K562 (cell line): ENCODE results near the gene ETS2. TPM values are rescaled to one million over a fixed set of nuclear protein-coding genes. Genes with fewer than 3 reads are reported as not detected.
A peak's percentile ranks its signal among the peaks of the same experiment; 100 is the strongest.

Source experiments
- BCOR ChIP-seq: fragments of 450-650 bp; IDR thresholded peaks from 2 replicates; pipeline ENCODE4 v1.6.1; 2016
- BRF1 ChIP-seq: IDR thresholded peaks from 3 replicates; pipeline ENCODE4 v1.6.1; 2011; ENCODE audit warnings: borderline replicate concordance, mild to moderate bottlenecking; ENCODE audit not compliant: insufficient read length; ENCODE audit errors: extremely low read depth
- C11orf30 ChIP-seq: fragments of 450-650 bp; IDR thresholded peaks from 2 replicates; pipeline ENCODE4 v1.6.1; 2016; ENCODE audit warnings: low read depth, mild to moderate bottlenecking
- FOXK2 ChIP-seq, 2 experiments: fragments of 450-650 bp; IDR thresholded peaks in 1 of 2; conservative IDR thresholded peaks in 1 of 2; 2 replicates each; pipeline ENCODE4 v1.6.1; 2016; ENCODE audit warnings: low read depth in 2 of 2, mild to moderate bottlenecking in 1 of 2
- ILK ChIP-seq: fragments of 450-650 bp; IDR thresholded peaks from 2 replicates; pipeline ENCODE4 v1.6.1; 2016; ENCODE audit warnings: missing genetic modification characterization, low read depth, mild to moderate bottlenecking, missing compliant biosample characterization, moderate library complexity, borderline replicate concordance
- TCFL5 ChIP-seq: fragments of 250-450 bp; sonication (Bioruptor Pico); conservative IDR thresholded peaks from 2 replicates; pipeline ENCODE4 v1.6.1; 2021; ENCODE audit warnings: mild to moderate bottlenecking, moderate library complexity, matching md5 sums
- ZFP30 ChIP-seq: fragments of 250-450 bp; sonication (Bioruptor Pico); IDR thresholded peaks from 2 replicates; pipeline ENCODE4 v1.8.0; 2022; ENCODE audit warnings: moderate library complexity, mild to moderate bottlenecking, inconsistent platforms, borderline replicate concordance
- ZNF589 ChIP-seq: fragments of 200-800 bp; sonication (Bioruptor generic); IDR thresholded peaks from 2 replicates; pipeline ENCODE4 v1.6.1; 2016; ENCODE audit warnings: low read depth, missing genetic modification characterization, missing compliant biosample characterization
- ZNF764 ChIP-seq: fragments of 250-450 bp; sonication (Bioruptor Pico); IDR thresholded peaks from 2 replicates; pipeline ENCODE4 v1.4.0; 2020; ENCODE audit warnings: low read depth, mild to moderate bottlenecking, moderate library complexity
- polyA plus RNA-seq, 8 experiments: library from polyadenylated mRNA; depleted of rRNA in 4 of 8; stranded (reverse) in 5 of 8; unstranded in 3 of 8; fragments of >200 nt; fragmentation: Nextera tagmentation in 2 of 8; fragmentation: Illumina TruSeq in 1 of 8; extraction: Ambion mirVana in 2 of 8; extraction: Trizol in 1 of 8; gene quantifications; 2 replicates each; pipeline versions ENCODE4 v1.2.1 to v1.2.3, GENCODE V29; 2011 to 2014; ENCODE audit warnings: inconsistent platforms in 1 of 8, missing spikeins in 1 of 8
- total RNA-seq, 7 experiments: library from RNA; depleted of rRNA in 6 of 7; stranded (reverse); fragments of >200 nt in 6 of 7; fragmentation: Illumina TruSeq in 2 of 7; extraction: Trizol in 2 of 7; gene quantifications; 2 replicates each; pipeline versions ENCODE4 v1.2.1 to v1.2.3, GENCODE V29; 2011 to 2021; ENCODE audit warnings: low replicate concordance in 1 of 7
- TF ChIP-seq, protein P1 (sequence below): fragments of 250-450 bp; sonication (Bioruptor Pico); IDR thresholded peaks from 2 replicates; pipeline ENCODE4 v1.8.0; 2022; ENCODE audit warnings: moderate library complexity, mild to moderate bottlenecking, inconsistent platforms
- TF ChIP-seq, protein P2 (sequence below): fragments of 450-650 bp; formaldehyde crosslinking; IDR thresholded peaks from 2 replicates; pipeline ENCODE4 v1.4.0; 2022; ENCODE audit warnings: mild to moderate bottlenecking, moderate library complexity
- TF ChIP-seq, protein P3 (sequence below): fragments of 450-650 bp; IDR thresholded peaks from 2 replicates; pipeline ENCODE4 v1.6.1; 2017; ENCODE audit warnings: antibody characterized with exemption
- TF ChIP-seq, protein P4 (sequence below), 2 experiments: fragments of 450-650 bp; formaldehyde crosslinking in 1 of 2; IDR thresholded peaks; 2 replicates each; pipeline versions ENCODE4 v1.4.0 to v1.6.1; 2014 to 2020; ENCODE audit warnings: mild to moderate bottlenecking in 2 of 2, borderline replicate concordance in 1 of 2, low read depth in 1 of 2
- TF ChIP-seq, protein P5 (sequence below): fragments of 250-450 bp; sonication (Bioruptor Pico); IDR thresholded peaks from 2 replicates; pipeline ENCODE4 v1.5.0; 2022; ENCODE audit warnings: mild to moderate bottlenecking

The ETS2 gene
- total and polyA plus RNA-seq, 9 of the 15 experiments (the other 6 are each of a cell fraction or from before 2014, with no cell fraction given), result 1.7 to 24.4 (median 12.2) TPM

DNA sequence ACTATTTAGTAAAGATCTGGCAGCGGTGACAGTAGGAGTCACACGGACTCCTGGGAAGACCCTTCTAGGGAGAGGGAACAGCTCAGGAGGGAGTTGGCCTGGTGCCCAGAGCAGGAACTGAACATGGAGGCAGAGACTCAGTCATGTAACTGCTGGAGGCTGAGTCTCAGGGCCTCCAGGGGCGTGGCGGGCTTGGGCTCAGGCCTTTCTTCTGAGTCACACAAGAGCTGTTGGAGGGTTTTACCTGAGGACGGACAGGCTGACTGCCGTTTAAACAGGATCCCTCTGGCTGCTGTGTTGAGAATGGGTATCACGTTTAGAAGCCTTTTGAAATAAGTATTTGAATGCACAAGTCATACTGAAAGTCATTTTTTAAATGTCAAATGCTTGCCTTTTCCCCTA, 7.2 kb upstream of the ETS2 start (continued):
- TF ChIP-seq, protein P1, sequence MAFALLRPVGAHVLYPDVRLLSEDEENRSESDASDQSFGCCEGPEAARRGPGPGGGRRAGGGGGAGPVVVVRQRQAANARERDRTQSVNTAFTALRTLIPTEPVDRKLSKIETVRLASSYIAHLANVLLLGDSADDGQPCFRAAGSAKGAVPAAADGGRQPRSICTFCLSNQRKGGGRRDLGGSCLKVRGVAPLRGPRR (CRISPR knock-in tag), result no peak
- TF ChIP-seq ZNF764 (no peak), TCFL5 (no peak), BCOR (0 out of 2 replicates have a peak, but pooled peaks have one; percentile 22), ZNF589 (no peak), C11orf30 (no peak), ZFP30 (no peak), FOXK2 (conservative IDR thresholded peaks at IDR 0.05 in 1 of 2, IDR thresholded peaks at IDR 0.05 in 1 of 2; ENCODE audit: low read depth in 2 of 2) (no peak), BRF1 (no peak), ILK (no peak)
- TF ChIP-seq, protein P2, sequence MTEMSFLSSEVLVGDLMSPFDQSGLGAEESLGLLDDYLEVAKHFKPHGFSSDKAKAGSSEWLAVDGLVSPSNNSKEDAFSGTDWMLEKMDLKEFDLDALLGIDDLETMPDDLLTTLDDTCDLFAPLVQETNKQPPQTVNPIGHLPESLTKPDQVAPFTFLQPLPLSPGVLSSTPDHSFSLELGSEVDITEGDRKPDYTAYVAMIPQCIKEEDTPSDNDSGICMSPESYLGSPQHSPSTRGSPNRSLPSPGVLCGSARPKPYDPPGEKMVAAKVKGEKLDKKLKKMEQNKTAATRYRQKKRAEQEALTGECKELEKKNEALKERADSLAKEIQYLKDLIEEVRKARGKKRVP (CRISPR knock-in tag), result no peak
- TF ChIP-seq, protein P3, sequence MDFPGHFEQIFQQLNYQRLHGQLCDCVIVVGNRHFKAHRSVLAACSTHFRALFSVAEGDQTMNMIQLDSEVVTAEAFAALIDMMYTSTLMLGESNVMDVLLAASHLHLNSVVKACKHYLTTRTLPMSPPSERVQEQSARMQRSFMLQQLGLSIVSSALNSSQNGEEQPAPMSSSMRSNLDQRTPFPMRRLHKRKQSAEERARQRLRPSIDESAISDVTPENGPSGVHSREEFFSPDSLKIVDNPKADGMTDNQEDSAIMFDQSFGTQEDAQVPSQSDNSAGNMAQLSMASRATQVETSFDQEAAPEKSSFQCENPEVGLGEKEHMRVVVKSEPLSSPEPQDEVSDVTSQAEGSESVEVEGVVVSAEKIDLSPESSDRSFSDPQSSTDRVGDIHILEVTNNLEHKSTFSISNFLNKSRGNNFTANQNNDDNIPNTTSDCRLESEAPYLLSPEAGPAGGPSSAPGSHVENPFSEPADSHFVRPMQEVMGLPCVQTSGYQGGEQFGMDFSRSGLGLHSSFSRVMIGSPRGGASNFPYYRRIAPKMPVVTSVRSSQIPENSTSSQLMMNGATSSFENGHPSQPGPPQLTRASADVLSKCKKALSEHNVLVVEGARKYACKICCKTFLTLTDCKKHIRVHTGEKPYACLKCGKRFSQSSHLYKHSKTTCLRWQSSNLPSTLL, result no peak; the same call in 1 of the 2 replicates
- TF ChIP-seq, protein P4, sequence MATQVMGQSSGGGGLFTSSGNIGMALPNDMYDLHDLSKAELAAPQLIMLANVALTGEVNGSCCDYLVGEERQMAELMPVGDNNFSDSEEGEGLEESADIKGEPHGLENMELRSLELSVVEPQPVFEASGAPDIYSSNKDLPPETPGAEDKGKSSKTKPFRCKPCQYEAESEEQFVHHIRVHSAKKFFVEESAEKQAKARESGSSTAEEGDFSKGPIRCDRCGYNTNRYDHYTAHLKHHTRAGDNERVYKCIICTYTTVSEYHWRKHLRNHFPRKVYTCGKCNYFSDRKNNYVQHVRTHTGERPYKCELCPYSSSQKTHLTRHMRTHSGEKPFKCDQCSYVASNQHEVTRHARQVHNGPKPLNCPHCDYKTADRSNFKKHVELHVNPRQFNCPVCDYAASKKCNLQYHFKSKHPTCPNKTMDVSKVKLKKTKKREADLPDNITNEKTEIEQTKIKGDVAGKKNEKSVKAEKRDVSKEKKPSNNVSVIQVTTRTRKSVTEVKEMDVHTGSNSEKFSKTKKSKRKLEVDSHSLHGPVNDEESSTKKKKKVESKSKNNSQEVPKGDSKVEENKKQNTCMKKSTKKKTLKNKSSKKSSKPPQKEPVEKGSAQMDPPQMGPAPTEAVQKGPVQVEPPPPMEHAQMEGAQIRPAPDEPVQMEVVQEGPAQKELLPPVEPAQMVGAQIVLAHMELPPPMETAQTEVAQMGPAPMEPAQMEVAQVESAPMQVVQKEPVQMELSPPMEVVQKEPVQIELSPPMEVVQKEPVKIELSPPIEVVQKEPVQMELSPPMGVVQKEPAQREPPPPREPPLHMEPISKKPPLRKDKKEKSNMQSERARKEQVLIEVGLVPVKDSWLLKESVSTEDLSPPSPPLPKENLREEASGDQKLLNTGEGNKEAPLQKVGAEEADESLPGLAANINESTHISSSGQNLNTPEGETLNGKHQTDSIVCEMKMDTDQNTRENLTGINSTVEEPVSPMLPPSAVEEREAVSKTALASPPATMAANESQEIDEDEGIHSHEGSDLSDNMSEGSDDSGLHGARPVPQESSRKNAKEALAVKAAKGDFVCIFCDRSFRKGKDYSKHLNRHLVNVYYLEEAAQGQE (IDR thresholded peaks at IDR 0.05; ENCODE audit: borderline replicate concordance), result peak; percentile 86
- TF ChIP-seq, protein P4 (CRISPR knock-in tag; IDR thresholded peaks at IDR 0.05; ENCODE audit: low read depth), result no peak
- TF ChIP-seq, protein P5, sequence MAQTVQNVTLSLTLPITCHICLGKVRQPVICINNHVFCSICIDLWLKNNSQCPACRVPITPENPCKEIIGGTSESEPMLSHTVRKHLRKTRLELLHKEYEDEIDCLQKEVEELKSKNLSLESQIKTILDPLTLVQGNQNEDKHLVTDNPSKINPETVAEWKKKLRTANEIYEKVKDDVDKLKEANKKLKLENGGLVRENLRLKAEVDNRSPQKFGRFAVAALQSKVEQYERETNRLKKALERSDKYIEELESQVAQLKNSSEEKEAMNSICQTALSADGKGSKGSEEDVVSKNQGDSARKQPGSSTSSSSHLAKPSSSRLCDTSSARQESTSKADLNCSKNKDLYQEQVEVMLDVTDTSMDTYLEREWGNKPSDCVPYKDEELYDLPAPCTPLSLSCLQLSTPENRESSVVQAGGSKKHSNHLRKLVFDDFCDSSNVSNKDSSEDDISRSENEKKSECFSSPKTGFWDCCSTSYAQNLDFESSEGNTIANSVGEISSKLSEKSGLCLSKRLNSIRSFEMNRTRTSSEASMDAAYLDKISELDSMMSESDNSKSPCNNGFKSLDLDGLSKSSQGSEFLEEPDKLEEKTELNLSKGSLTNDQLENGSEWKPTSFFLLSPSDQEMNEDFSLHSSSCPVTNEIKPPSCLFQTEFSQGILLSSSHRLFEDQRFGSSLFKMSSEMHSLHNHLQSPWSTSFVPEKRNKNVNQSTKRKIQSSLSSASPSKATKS (CRISPR knock-in tag), result no peak
